RPMI8226 (cell line): Measurements from ENCODE around the gene ERP44.
"Not testable (repeated sequence)": the region's sequence is repeated elsewhere in the genome, so short reads cannot be mapped to it uniquely, and the experiment has no call there.

Experiments
- DNase-seq: peaks from one replicate; pipeline ENCODE4 v3.0.0-alpha.2; 2015

The ERP44 gene

GRCh38 chr9:99998866-99999265 lies 99.9 kb downstream of the ERP44 start:
- no peak for DNase-seq

DNA sequence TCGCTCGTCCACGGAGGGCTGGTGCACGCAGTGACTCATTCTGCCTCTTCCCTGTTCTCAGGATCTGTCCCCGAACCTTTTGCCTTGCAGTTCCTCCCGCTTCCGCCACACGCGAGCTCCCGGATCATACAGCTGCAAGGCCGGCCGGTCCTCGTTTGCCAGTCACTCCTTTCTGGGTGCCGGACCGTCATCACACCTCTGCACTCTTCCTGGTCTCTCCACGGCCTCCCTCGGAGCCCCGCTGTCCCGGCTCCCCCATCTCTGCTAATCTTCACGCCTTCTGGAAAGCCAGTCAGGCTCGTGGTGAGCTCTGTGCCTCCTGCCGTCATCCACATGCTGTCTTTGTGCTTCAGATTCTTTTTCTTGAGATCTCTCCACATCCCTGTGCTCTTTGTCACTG lies 100.5 kb downstream of the ERP44 start:
- no peak for DNase-seq

DNA sequence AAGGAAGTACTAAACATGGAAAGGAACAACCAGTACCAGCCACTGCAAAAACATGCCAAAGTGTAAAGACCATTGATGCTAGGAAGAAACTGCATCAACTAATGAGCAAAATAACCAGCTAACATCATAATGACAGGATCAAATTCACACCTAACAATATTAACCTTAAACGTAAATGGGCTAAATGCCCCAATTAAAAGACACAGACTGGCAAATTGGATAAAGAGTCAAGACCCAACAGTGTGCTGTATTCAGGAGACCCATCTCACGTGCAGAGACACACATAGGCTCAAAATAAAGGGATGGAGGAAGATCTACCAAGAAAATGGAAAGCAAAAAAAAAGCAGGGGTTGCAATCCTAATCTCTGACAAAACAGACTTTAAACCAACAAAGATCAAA lies 108.3 kb downstream of the ERP44 start:
- not testable (repeated sequence) for DNase-seq

DNA sequence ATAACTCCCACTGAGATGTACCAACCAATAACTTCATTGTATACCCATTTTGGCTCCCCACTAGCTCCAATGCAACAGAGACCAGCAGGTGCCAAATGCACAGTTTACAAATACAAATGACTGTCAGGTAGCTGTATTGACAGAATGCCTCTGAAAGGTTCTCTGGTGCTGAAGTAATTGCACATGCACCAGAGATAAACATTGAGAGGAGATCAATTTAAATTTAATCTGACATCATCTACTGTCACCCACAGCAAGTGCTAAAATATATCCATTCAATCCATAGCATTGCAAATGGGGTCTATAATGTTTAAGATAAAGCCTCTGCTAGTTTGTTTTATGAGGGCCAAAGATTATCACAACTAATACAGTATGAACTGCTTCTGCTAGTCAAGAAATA lies 112.2 kb downstream of the ERP44 start:
- no peak for DNase-seq

GRCh38 chr9:99980598-99980997 lies 118.2 kb downstream of the ERP44 start:
- no peak for DNase-seq

- DNase-seq, result no peak
These were observed 120.6 kb downstream of the ERP44 start for GRCh38 chr9:99978221-99978620.

GRCh38 chr9:99977033-99977792 lies 121.6 kb downstream of the ERP44 start:
- no peak for DNase-seq

DNA sequence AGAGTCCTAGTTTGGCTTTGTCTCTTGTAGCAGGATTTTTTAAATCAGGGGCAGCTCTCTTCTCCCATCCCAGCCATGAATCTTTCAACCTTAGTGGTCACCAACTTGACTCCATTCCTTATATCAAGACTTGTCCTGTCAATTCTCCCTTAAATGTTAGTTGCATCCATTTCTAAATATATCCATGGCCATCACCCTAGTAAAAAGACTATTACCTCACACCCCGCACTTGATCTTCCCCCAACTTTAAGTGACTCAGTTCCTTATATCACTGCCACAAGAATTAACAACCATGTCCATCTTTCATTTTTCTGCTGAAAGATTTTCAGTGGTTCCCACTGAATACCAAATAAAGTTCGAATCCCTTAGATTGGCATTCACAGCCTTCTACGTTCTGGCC lies 125.3 kb downstream of the ERP44 start:
- no peak for DNase-seq

DNA sequence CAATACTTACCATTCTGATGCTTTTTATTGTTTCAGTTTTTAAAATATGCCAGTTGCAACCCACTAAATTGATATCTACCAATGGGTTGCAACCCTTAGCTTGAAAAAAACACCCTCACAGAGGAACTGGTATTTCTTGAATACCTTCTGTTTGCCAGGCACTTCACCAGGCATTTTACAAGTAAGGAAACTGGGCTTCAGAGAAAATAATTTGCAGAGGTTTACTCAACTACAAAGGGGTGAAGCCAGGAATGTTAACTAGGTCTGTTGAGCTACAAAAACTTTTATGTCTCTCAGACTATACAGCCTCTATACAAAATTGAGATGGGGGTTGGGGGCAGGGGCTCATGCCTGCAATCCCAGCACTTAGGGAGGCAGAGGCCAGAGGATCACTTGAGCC lies 127.4 kb downstream of the ERP44 start:
- no peak for DNase-seq

DNA sequence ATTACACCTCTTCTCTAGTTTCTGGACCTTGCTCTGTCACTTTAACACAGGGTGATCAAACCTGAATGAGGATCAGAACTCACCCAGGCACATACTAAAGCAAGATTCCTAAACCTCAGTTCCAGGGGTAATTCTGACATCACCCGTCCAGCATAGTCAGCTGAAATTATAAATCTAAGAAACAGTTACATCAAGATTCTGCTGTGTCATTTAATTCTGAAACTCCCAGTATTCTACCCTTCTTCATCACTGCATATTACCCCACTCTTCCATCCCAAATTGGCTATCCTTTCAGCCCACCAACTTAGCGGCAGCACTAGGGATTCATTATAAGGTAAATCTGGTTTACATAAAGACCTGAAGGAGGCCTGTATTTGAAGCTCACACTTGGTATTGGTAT lies 128.3 kb downstream of the ERP44 start:
- DNase-seq, result no peak

DNA sequence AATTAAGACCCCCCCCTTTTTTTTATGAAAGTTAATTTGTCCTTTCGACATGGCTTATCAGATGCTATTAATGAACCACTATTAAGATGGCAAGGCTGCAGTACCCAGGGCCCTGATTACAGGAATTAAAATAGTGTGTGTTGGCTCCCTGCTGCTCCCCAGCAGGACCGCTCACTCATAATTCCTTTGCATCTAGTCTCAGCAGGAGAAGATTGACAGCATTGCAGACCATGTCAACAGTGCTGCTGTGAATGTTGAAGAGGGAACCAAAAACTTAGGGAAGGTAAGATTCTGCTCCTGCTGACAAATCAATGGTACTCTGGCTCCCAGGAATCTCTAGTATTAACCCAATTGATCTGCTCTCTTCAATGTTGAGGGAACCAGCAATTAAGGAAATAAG lies 131.3 kb downstream of the ERP44 start:
- DNase-seq, result no peak

DNA sequence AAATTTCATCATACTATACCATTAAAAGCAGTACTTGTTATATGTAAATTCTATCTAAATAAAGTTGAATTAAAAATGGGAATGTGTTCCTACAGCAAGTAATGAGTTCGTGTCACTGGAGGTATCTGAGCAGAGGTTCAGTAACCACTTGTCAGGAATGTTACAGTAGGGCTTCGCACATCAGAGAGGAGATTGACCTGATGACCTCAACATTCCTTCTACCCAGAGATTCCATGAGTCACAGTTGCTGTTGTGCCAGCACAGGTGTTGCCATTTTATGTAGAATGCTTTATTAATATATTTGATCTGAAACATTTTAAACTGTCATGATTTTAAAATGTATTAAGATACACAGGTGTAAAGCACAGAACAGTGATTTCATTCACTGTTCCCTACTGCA lies 132.1 kb downstream of the ERP44 start:
- DNase-seq, result no peak

- DNase-seq, result no peak
These were observed 132.8 kb downstream of the ERP44 start for GRCh38 chr9:99966001-99966400.

DNA sequence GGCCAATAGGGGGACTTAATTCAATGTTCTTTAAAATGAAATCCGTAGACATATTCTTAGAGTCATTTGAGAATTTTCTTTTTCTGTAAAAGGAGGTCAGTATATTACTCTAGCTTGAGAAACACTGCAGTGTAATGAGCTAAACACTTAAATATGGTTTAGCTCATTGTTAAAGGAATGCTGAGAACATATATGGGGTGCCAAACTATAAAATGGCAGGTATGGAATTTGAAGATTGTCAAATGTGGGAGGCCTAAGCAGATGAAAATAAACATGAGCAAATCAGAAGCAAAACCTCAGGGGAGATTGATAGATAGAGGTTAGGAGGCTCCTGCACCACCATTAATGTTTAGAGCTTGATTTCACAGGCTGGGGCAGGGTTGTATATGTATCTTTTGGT lies 134.5 kb downstream of the ERP44 start:
- DNase-seq, result no peak

DNA sequence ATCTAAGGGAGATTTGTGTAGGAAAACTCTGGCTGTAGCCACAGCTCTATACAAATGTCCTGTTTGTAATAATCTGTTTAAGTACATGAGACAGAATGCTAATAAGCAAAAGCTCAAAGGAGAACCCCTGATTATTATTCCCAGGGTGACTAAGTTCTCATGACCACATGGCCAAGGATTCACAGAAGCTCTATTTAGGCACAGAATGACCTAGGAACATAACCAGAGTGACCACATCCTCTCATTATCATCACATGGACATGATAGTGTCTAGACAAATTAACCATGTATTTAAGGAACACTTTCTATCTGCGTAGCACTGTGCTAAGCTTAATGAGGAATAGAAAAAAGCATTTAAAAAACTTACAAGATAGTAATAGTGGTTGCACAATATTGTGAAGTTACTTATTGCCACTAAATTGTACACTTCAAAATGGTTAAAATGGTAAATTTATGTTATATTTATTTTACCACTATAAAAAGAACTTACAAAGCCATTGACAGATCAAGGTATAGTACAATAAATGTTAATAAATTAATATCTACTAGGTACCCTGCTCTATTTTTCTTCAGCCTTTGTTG lies 136.0 kb downstream of the ERP44 start:
- DNase-seq, result no peak

DNA sequence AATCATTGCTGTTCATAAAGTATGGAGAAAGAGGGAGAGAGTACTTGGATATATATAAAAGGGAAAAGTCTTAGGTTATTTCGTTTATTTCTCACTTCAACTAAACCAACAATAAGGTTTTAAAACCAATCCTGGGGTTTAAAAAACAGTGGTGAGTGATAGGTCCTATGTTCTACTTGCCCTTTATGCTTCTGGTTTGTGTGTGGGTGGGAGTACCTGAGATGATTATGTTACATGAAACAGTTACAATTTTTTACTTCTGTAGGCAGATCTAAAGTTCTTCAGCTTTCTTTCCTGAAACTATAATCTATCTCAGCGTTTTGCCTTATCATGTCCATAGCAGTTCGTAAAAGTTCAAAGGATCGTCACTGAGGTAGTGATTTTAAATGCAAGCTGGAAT lies 143.2 kb downstream of the ERP44 start:
- DNase-seq, result no peak

DNA sequence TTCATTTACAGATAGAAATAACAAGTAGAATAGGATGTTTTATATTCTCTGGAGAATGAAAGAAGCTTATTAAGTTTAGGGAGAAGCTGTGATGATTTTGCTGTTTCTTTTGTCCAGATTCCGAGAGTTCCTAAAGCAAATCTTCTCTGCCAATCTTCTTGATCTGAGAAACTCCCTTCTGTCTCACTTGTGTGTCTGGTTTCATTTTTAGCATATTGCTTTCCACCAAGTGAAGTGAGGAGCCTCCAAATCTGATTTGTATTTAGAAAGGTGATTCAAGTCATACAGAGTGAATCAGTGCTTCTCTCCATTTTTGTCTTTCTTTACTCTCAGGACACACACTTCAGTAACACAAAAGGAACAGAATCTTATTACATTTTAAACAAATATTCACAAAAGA lies 144.0 kb downstream of the ERP44 start:
- no peak for DNase-seq

- DNase-seq, result peak; percentile 15
These were observed 144.8 kb downstream of the ERP44 start for GRCh38 chr9:99953861-99954507.

- no peak for DNase-seq
These were observed 149.9 kb downstream of the ERP44 start for GRCh38 chr9:99948896-99949295.

- DNase-seq, result no peak
These were observed 150.3 kb downstream of the ERP44 start for GRCh38 chr9:99948482-99948881.

DNA sequence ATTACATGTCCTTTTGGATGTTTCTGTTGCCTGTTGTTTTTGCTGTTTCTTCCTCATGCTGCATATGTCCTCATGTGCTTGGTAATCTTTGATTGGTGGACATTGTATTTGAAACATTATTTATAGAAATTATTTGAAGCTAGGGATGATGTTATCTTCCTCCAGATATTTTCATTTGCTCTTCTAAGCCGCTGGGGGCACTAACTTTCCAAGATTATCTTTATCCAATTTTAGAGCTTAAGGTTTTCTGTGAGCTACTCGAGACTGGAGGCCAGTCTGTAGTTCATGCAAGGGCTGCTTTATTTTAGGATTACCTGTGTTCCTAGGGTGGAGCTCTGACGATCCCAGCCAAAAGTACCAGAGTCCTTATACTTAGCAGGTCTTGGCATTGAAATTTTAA lies 151.4 kb downstream of the ERP44 start:
- no peak for DNase-seq

- no peak for DNase-seq
These were observed 161.7 kb downstream of the ERP44 start for GRCh38 chr9:99936947-99937587.

- no peak for DNase-seq
These were observed 167.5 kb downstream of the ERP44 start for GRCh38 chr9:99931155-99931840.
